PC-9 (cell line): ENCODE results near the gene PPIC. TPM values are rescaled to one million over a fixed set of nuclear protein-coding genes. Genes with fewer than 3 reads are reported as not detected.

ENCODE experiments used
- BruUV-seq: library from RNA; stranded (reverse); fragments of 400-500 nt; replicated peaks from 2 replicates; lab custom pipeline; 2021; lab: Mats Ljungman, UMichigan
- CTCF ChIA-PET: fragments of 300-600 bp; sonication (Branson Sonifier 250); formaldehyde crosslinking; loops from one replicate; lab custom pipeline; 2022; ENCODE audit warnings: antibody characterized with exemption; lab: Charles Lee
- POLR2A ChIA-PET: fragments of 300-600 bp; sonication (Branson Sonifier 250); formaldehyde crosslinking; loops from one replicate; lab custom pipeline; 2022; ENCODE audit warnings: antibody characterized with exemption; ENCODE audit not compliant: unreplicated experiment; lab: Charles Lee
- DNase-seq, 2 experiments: peaks; one replicate each; pipeline versions ENCODE4 v3.0.0 to v3.0.0-alpha.2; 2015 to 2022; ENCODE audit warnings: mixed read lengths in 1 of 2
- H2AFZ ChIP-seq: fragments of 200-600 bp; sonication (generic); 2 replicates; pipeline ENCODE4 v1.8.1; 2017; ENCODE audit warnings: antibody characterized with exemption
- H3F3A ChIP-seq: fragments of 200-600 bp; sonication (generic); 2 replicates; pipeline ENCODE4 v1.8.1; 2017; ENCODE audit warnings: antibody characterized with exemption, mild to moderate bottlenecking, low read depth; ENCODE audit not compliant: insufficient read depth
- H3K27ac ChIP-seq: fragments of 200-600 bp; sonication (generic); 2 replicates; pipeline ENCODE4 v1.6.1; 2016; ENCODE audit warnings: mixed run types
- H3K27me3 ChIP-seq: fragments of 200-600 bp; sonication (generic); 2 replicates; pipeline ENCODE4 v1.6.1; 2016; ENCODE audit warnings: low read depth, mixed run types; ENCODE audit not compliant: insufficient read depth
- H3K36me3 ChIP-seq: fragments of 200-600 bp; sonication (generic); 2 replicates; pipeline ENCODE4 v1.6.1; 2016; ENCODE audit warnings: low read depth, mixed run types
- H3K4me1 ChIP-seq: fragments of 200-600 bp; sonication (generic); replicated peaks from 2 replicates; pipeline ENCODE4 v1.6.1; 2016; ENCODE audit warnings: mixed run types; ENCODE audit not compliant: insufficient read depth
- H3K4me2 ChIP-seq: fragments of 200-600 bp; sonication (generic); 2 replicates; pipeline ENCODE4 v1.6.1; 2017; ENCODE audit warnings: mixed run types
- H3K4me3 ChIP-seq: fragments of 200-600 bp; sonication (generic); 2 replicates; pipeline ENCODE4 v1.6.1; 2016; ENCODE audit warnings: mixed run types
- H3K79me2 ChIP-seq: fragments of 200-600 bp; sonication (generic); 2 replicates; pipeline ENCODE4 v1.6.1; 2017; ENCODE audit warnings: low read depth, mixed run types
- H3K9me2 ChIP-seq: fragments of 200-600 bp; sonication (generic); 2 replicates; pipeline ENCODE4 v1.8.1; 2017; ENCODE audit warnings: mild to moderate bottlenecking; ENCODE audit not compliant: insufficient read depth
- H3K9me3 ChIP-seq: fragments of 200-600 bp; sonication (generic); 2 replicates; pipeline ENCODE4 v1.8.1; 2016; ENCODE audit warnings: low read depth; ENCODE audit not compliant: insufficient read depth
- H4K20me1 ChIP-seq: fragments of 200-600 bp; sonication (generic); 2 replicates; pipeline ENCODE4 v1.8.1; 2017; ENCODE audit not compliant: insufficient read depth
- EZH2 ChIP-seq: fragments of 200-600 bp; sonication (generic); IDR thresholded peaks from 2 replicates; pipeline ENCODE4 v1.8.0; 2017; ENCODE audit warnings: antibody characterized with exemption, low read depth
- intact Hi-C: fragments of 100-400 bp; cut with micrococcal nuclease; formaldehyde crosslinking; loops from one replicate; pipeline ENCODE4 v1.10.0; 2022; ENCODE audit not compliant: unreplicated experiment
- total RNA-seq: library from RNA; stranded (reverse); gene quantifications from 2 replicates; pipeline ENCODE4 v1.2.3, GENCODE V29; 2021
- TF ChIP-seq, protein P1 (sequence below): fragments of 200-600 bp; sonication (generic); conservative IDR thresholded peaks from 2 replicates; pipeline ENCODE4 v1.6.1; 2017; ENCODE audit warnings: mixed run types, antibody characterized with exemption, mild to moderate bottlenecking, moderate library complexity

Gene PPIC
- total RNA-seq, 1 experiment from 2014 or later: 22.3 TPM

DNA sequence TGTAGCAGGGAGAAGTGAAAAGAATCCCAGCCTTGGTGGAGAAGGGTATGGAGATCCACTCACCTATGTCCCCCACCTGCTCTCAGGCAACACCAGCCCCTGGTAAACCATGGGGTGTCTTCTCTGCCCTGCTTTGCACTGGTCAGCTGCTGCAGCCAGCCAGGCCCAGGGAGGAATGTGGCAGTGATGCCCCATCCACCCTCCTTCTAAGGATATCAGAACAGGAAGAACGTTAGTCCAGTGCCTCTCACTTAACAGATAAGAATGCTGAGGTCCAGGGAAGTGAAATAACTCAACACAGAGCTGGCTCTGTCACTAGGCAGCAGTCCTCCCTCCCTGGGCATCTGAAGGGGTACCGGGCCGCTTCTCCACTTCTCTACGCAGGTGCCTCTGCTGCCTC lies 9.7 kb upstream of the PPIC start:
- H3K4me2 ChIP-seq: no peak overlapping the region
- no peaks in the 10 kb centered on the region for H3K36me3 ChIP-seq
- no peaks in the 10 kb centered on the region for H3K4me1 ChIP-seq
- H3K9me3 ChIP-seq: no peaks in the 10 kb centered on the region
- intact Hi-C loops: no loop called here
- BruUV-seq: no TSS peak
- no peak overlapping the region for H3K27ac ChIP-seq
- H3K79me2 ChIP-seq: no peaks in the 10 kb centered on the region
- DNase-seq: no peak
- H4K20me1 ChIP-seq: no peaks in the 10 kb centered on the region
- no peak for TF ChIP-seq EZH2
- TF ChIP-seq, protein P1, sequence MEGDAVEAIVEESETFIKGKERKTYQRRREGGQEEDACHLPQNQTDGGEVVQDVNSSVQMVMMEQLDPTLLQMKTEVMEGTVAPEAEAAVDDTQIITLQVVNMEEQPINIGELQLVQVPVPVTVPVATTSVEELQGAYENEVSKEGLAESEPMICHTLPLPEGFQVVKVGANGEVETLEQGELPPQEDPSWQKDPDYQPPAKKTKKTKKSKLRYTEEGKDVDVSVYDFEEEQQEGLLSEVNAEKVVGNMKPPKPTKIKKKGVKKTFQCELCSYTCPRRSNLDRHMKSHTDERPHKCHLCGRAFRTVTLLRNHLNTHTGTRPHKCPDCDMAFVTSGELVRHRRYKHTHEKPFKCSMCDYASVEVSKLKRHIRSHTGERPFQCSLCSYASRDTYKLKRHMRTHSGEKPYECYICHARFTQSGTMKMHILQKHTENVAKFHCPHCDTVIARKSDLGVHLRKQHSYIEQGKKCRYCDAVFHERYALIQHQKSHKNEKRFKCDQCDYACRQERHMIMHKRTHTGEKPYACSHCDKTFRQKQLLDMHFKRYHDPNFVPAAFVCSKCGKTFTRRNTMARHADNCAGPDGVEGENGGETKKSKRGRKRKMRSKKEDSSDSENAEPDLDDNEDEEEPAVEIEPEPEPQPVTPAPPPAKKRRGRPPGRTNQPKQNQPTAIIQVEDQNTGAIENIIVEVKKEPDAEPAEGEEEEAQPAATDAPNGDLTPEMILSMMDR: no peak
- POLR2A ChIA-PET: no interaction called here
- no peaks in the 10 kb centered on the region for H3K9me2 ChIP-seq
- H2AFZ ChIP-seq: no peak overlapping the region
- no peaks in the 10 kb centered on the region for H3K27me3 ChIP-seq
- no peak overlapping the region for H3K4me3 ChIP-seq
- H3F3A ChIP-seq: no peaks in the 10 kb centered on the region
- CTCF ChIA-PET: no interaction called here

DNA sequence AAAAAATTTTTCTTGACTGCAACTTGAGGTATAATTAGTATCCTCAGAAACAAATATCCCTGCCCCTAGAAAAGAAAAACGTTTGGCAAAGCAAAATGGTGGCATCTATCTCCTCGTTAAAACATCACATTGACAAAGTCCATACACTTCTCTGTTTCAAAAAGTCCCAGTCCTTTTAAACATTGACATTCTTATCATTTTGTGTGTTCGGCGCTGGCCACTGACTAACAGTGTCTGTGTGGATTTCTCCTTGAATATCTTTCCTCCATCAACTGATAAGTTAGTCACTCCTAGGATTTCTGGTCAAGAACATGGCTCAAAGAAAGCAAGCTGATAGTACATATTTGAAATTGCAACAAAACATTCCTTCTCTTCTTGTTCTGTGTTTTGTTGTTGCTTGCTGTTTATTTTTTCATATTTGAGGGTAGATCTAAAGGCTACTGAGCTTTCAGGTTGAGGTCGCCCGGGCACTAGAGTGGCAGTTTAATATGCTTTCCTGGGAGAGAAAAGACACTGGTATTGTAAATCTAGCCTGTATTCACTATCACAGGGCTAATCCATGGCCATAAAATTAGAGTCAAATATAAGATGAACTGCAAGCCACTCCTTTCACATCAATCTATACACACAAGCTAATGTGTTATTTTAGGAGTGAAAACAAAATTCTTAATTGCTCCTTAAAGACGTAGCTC lies 8.5 kb upstream of the PPIC start:
- Histone ChIP-seq H3K4me2 (no peak overlapping the region), H3F3A (no peaks in the 10 kb centered on the region), H4K20me1 (no peaks in the 10 kb centered on the region), H3K27me3 (no peaks in the 10 kb centered on the region), H3K9me3 (no peaks in the 10 kb centered on the region), H3K27ac (no peak overlapping the region), H3K79me2 (no peaks in the 10 kb centered on the region), H3K4me3 (no peak overlapping the region), H3K9me2 (no peaks in the 10 kb centered on the region), H3K4me1 (no peaks in the 10 kb centered on the region), H2AFZ (no peak overlapping the region), H3K36me3 (no peaks in the 10 kb centered on the region)
- BruUV-seq: no TSS peak
- no peak for TF ChIP-seq EZH2
- TF ChIP-seq, protein P1: no peak
- no peak for DNase-seq
- ChIA-PET CTCF (no interaction called here), POLR2A (no interaction called here)
- intact Hi-C loops: no loop called here

DNA sequence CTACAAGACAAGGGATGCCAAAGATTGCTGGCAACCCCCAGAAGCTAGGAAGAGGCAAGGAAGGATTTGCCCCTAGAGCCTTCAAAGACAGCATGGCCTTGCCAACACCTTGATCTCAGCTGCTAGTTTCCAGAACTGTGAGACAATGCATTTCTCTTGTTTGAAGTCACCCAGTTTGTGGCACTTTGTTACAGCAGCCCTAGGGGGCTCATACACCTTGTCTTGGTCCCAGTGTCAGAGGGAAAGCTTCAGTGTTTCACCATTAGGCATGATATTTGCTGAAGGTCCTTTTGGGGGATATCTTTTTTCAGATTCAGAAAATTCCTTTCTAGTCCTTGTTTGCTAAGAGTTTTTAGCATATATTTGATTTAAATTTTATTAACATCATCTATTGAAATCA lies 3.1 kb upstream of the PPIC start:
- CTCF ChIA-PET: no interaction called here
- peaks cover 13% of the 10 kb centered on the region; the same call in 1 of the 2 replicates for H3F3A ChIP-seq
- no peaks in the 10 kb centered on the region for H3K9me2 ChIP-seq

More for the DNA sequence above, 3.1 kb upstream of the PPIC start:
- H3K27me3 ChIP-seq: no peaks in the 10 kb centered on the region
- peaks cover 5% of the 10 kb centered on the region for H3K4me1 ChIP-seq
- H2AFZ ChIP-seq: no peak overlapping the region
- H3K79me2 ChIP-seq: no peaks in the 10 kb centered on the region
- no peak overlapping the region for H3K4me3 ChIP-seq
- H3K4me2 ChIP-seq: no peak overlapping the region
- DNase-seq: no peak
- no peaks in the 10 kb centered on the region for H3K36me3 ChIP-seq
- TF ChIP-seq EZH2: no peak
- TF ChIP-seq, protein P1: no peak
- intact Hi-C loops: loop anchor here (5.0 to 10.0 kb wide), 4 partner anchors 118 to 262 kb away; partner anchors contain the start of genes SNX2 and SNX24
- no TSS peak for BruUV-seq
- H3K9me3 ChIP-seq: no peaks in the 10 kb centered on the region
- H4K20me1 ChIP-seq: no peaks in the 10 kb centered on the region
- POLR2A ChIA-PET: interaction anchor here (0.6 kb wide), 1 partner anchor 194 kb away, joined by 5 read pairs; the partner anchor contains the start of gene SNX24
- H3K27ac ChIP-seq: no peak overlapping the region
